ENCODE results near the gene GRPEL2.

Gene GRPEL2, protein sequence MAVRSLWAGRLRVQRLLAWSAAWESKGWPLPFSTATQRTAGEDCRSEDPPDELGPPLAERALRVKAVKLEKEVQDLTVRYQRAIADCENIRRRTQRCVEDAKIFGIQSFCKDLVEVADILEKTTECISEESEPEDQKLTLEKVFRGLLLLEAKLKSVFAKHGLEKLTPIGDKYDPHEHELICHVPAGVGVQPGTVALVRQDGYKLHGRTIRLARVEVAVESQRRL

DNA sequence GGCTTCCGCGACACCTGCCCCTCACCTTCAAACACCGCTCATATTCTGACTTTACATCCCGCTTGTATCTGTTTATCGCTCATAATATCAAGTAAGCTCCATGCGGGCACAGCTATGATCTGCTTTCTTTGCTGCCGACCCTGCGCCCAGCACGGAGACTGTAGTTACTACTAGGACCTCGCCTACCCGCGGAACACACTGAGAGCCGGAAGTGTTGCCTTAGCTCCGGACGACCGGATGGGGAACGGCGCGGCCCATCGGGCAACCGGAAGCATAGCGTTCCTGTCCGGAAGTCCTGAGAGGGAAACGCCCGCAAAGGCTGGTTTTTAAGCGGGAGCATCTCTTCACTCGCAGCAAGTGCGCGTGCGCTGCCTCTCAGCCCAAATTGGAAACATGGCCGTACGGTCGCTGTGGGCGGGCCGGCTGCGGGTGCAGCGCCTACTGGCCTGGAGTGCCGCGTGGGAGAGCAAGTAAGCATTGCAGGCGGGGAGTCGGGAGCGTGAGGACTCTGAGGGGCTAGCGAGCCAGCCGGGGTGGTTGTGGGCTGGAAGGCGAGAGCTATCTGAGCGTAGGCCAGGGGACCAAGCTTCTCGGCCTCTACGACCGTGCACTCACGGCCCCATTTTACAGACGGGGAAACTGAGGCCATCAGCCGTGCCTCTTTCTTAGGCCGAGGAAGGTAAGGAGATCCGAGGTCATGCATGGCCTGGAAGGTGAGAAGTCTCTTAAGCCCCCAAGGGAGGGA is at the start of gene GRPEL2:
GRPEL2 (plus strand) TSS at position 353 of the 745 bp plus-strand sequence; CDS start at position 394, 41 bp downstream.
- DNase-seq (ENCODE audit: low read depth in 2 of 2): peak; percentile 68 to 77

DNA sequence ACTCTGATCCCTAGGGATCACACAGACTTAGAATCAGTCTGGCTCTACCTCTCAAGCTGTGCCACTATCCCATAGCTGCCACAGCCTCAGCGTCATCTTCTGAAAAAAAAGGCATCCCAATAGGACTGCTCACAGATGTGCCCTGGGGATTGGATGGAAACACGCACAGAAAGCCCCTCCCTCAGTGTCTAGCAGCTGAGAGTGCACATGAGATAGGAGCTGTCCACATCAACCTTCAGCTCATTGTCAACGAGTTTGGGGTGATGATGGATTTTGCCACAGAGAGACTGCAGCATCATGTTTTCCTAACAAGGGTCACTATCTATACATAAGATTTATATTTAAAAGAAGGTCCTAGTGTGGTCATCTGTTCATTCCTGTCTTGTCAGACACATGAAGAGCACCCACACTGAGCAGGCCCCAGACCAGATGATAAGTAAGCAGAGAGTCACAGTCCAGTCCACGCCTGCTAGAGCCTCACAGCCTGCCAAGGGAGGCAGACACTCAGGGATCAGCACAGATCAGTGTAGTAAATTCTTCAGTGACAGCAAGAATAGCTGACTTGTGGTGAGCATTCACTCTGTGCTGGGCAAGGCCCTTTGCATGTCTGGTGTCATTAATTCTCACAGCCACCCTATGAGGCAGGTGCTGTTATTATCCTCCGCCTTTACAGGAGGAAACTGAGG is 47.8 kb upstream of the GRPEL2 start:
- no peak for DNase-seq (ENCODE audit: low read depth in 2 of 2)

DNA sequence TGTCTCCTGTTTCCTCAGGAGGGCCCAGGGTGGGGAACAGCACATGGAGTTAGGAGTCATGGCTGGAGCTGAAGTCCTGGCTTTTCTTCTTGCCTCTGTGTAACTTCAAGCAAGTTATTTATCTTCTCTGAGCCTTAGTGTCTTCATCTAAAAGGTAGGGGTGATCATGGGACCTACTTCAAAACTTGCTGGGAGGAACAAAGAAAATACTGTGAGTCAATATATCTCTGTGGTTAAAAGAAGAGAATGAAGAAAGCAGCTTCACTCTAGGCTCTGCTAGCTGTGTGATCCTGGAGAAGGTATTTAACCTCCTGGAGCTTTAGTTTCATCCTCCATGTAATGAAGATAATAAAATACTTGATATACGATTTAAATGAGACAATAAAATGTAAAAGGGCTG is 47.1 kb upstream of the GRPEL2 start:
- DNase-seq (ENCODE audit: low read depth in 2 of 2): no peak

DNA sequence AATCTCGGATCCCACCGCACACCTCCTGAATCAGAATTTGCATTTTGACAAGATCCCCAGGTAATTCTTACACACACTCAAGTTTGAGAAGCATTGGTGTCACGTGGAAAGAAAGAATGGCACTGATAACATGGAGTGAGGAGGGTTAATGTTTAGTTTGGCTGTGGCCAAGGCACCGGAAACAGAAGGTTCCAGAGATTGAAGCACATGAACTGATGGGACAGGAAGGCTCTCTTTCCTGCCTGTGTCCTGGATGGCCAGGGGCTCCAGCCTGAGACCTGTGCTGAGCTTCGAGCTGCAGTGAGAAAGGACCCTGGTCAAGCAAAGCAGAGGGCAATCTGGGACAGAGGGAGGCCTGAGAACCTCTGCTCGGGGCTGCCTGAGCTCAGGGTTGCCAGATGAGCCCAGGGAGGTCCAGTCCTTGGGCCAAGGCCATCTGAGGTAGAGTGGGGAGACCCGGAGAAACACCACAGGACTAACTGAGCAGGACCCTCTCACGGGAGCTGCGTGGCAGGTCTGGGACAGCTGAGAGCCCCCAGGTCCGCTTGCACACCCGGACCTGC is 46.4 kb upstream of the GRPEL2 start:
- DNase-seq (ENCODE audit: low read depth in 2 of 2): no peak

DNA sequence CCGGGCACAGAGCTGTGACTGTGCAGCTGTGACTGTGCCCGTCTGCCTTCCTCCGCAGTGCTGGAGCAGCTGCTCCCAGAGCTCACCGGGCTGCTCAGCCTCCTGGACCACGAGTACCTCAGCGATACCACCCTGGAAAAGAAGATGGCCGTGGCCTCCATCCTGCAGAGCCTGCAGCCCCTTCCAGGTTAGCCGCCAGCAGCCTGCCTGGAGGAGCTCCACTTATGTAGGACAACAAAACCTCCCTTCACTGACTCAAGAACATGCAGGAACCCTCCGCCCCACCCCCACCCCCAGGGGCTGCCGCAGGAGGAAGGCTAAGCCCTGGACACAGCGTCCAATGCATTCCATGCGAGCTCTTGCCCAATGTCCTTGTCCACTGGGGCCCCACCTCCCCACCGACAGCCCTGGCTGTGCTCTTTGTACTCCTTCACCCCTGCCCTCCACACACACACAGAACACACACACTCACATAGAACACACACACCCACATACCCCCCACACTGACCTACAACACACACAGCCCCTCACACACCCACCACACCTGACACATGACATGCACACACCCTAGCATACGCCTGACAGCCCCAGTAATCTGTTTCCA is 45.7 kb upstream of the GRPEL2 start:
- no peak for DNase-seq (ENCODE audit: low read depth in 2 of 2)

DNA sequence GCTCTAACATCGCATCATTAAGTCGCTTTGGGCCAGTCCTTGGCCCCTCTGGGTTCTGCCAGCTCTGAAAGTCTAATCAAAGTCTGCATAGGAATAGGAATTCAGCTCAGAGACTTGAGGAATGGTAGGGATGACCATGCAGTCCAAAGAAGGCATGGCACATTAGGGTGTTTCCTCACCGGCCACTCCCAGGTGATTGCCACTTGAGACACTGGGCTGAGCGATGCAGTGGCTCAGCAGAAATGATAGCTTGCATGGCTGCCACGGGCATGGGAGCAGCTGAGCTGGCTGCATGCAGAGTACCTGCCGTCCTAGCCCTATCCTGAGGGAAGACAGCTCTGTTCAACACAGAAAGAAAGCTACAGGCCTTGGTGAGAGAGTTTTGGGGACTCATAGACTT is 44.9 kb upstream of the GRPEL2 start:
- no peak for DNase-seq (ENCODE audit: low read depth in 2 of 2)

DNA sequence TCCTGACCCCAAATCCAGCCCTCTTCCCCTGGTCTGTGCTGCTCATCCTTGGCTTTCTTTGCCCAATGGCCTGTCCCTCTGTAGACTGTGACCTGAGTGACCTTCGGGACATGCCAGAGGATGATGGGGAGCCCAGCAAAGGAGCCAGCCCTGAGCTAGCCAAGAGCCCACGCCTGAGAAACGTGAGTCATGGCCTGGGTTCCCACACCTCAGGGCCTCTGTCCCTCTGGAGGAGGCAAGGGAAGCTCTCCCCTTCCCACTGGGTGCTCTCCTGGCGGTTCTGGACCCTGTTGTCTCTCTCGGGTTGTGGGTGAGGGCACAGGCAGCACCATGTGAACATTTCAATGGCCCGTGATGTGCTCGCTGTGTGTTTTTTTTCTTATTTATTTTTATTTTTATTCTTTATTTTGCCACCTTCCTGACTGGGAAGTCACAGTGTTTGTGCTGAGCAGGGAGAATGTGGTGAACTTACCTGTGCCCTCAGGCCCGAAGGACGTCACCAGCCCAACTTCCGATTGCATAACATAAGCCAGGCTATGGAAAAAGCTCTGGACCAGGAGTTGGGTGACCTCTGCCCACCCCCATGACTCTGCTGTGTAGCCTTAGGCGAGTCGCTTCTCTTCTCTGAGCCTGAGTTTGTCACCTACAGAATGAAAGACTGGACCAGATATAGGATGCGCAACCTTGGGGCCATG is 44.1 kb upstream of the GRPEL2 start:
- DNase-seq (ENCODE audit: low read depth in 2 of 2): no peak

DNA sequence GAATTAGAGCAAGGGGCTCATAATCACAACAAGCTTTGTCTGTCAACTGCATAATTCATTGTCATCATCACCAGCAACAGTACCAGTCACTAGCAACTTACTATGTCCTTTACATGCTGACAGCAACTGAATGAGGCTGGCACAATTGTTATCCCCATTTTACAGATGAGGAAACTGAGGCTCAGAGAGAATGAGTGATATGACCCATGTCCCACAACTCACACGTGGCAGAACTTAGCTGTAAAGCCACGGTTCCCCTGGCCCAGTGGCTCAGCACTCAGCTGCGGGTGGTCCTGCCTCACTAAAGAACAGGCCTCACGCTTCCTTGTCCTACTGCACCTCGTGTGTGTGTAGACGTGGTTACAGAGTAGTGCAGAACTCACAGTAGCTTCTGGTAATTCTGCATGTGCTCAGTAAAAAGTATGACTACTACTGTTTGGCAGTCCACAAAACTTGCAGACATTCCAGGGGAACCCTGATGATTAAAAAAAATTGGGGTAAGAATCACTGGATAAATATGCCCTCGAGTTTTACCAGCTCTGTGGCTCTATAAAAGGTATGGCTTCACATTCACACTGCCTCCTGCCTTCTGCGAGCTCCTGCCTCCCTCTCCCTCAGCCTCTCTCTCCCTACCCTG is 43.4 kb upstream of the GRPEL2 start:
- no peak for DNase-seq (ENCODE audit: low read depth in 2 of 2)

DNA sequence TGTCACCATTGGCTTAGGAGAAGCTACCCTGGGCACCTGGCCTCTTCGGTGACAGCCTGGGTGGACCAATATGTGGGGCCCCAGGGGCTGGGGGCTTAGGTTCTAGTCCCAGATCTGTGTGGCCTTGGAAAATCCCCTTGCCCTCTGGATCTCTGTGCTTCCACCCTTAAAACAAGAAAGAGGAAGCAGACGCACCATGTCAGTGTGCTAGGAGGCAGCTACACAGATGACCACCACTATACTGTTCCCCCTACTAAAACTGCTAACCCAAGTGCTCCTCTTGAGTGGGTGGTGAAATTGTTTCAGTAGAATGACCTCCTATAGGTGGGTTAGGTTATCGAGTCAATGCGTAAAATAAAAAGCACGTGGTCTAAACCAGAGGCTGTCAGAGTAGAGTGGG is 42.7 kb upstream of the GRPEL2 start:
- no peak for DNase-seq (ENCODE audit: low read depth in 2 of 2)

DNA sequence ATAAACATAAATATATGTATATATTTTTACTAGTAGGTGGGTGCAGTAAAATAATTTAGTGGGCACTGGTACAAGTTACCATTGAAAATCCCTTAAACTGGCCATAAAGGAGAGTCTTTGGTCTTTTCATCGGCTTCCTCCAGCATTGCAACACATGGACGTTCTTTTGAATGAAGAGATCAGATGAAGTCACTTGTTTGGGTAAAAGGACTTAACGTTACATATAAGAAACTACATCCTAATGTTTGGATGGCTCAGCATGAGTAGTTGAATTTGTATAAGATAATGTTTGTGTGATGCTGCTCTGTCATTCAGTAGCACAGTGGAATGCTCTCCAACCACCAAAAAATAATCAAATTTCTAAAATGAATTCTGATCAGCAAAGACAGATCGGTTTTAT is 42.1 kb upstream of the GRPEL2 start:
- no peak for DNase-seq (ENCODE audit: low read depth in 2 of 2)

DNA sequence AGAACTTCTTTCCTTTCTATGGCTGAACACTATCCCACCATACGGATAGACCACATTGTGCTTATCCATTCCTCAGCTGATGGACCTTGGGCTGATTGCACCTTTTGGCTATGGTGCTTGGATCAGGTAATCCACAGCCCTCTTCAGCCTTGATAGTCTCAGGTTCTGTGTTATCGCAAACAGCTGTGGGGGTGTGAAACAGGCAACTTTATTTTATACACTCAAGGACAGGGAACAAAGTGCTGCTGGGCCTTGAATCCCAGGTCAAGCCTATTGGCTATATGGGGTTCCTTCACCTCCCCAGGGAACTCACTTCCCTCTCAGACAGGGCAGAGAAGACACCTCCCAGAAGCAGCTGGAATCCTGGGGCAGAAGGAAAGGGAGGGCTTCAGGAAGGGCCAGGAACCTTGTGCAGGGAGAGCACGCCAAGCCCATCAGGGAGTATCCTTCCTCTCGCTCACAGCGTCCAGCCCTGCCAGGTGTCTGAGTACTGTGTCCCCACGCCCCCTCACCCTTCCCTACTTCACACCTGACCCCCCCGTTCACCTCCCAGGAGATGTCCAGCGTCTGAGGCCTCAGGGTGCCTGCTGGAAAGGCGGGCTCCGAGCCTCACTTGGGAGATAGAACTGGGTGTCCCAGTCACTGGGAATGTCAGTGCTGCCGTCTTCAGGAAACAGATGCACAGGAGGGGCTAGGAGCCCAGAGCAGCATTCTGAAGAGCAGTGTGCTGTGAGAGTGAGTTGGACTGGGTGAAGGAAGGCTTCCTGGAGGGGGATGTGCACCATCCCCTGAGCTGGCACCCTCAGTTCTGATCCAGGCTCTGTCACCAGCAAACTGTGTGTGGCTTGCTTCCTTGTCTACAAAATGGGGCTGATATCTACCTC is 40.9 kb upstream of the GRPEL2 start:
- DNase-seq (ENCODE audit: low read depth in 2 of 2): no peak

DNA sequence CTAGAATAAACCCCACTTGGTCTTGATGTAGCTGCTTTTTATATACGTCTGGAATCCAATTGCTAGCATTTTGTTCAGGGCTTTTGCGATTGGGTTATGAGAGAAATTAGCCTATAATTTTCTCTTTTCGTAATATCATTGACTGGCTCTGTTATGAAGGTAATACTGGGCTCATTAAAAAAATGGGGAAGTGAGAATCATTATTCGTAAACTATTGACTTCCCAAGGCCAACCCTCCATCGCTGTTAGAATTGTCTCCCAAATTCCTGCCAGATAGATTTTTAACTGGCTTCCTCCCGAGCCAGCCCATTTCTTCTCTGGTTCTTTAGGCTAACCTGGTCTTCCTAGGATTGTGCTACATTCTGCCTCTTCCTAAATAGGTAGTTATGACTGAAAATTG is 35.9 kb upstream of the GRPEL2 start:
- DNase-seq (ENCODE audit: low read depth in 2 of 2): no peak

DNA sequence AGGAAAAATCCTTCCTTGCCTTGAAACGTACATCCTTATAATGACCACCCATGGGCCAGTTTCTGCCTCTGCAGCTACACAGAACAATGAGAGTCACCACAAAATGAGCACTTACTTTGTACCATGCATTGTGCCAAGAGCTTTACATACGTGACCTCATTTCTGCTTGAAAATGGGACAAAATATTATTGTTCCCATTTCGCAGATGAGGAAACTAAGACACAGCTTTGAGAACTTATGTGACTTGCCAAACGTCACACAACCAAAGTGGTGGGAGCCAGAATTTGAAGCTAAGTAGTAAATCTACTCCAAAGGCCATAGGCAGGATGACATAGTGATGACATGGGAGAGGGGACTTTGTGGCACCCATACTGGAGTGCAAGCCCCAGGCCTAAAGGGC is 34.8 kb upstream of the GRPEL2 start:
- no peak for DNase-seq (ENCODE audit: low read depth in 2 of 2)

DNA sequence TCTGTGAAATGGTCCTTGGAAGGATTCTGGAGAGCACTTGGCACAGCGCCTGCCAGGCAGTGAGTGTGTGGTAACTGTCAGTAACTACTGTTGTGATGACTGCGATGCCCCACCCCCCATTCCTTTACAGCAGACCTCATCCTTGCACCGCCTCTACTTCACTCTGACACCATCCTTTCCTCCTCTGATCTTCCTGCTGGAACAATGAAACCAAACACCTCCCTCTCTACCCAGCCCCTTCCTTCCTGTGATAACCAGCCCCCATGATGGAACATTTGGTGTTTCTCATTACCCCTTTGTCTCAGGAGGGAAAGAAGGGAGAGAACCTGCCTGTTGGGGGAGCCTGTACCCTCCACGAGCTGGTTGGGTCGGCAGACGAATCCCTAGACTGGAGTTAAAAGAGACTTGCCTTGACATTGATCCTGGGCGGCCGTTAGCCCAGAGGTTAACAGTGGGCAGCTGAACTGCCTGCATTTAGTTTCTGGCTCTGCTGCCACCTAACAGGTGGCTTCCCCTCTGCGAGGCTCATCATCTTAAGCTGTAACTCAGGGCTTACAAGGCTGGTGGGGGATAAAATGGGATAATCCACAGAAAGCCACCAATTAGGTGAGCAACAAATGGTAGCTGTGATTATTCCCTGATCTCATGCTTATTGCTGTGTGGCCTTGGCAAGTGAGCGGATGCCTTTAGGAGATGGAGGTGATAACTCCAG is 34.2 kb upstream of the GRPEL2 start:
- DNase-seq (ENCODE audit: low read depth in 2 of 2): no peak

DNA sequence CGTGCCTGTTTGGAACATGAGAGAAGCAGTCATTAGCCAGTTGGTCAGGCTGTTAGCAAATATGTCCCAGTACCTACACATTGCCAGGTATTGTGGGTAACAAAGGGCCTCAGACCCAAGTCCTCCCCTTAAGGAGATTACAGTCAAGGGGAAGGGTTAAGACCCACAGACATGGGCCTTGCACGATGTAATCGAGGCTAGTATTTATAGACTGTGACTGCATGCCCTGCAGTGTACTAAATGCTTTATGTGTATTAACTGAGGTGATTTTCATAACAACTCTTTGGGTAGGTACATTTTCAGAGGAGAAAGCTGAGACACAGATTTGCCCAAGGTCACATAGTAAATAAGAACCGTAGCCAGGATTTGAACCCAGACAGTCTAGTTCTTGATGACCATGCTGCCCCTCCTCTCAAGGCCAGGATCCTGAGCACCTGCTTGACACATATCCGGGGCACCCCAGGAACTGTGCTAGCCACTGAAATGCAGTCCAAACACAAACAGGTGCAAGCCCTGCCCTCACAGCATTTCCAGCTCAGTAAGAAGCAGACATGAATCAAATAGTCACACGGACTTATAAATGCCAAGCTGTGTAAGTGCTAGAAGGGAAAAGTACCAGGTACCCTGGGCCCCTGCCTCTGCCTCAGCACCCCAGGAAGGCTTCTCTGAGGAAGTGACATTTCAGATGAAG is 32.0 kb upstream of the GRPEL2 start:
- DNase-seq (ENCODE audit: low read depth in 2 of 2): no peak

DNA sequence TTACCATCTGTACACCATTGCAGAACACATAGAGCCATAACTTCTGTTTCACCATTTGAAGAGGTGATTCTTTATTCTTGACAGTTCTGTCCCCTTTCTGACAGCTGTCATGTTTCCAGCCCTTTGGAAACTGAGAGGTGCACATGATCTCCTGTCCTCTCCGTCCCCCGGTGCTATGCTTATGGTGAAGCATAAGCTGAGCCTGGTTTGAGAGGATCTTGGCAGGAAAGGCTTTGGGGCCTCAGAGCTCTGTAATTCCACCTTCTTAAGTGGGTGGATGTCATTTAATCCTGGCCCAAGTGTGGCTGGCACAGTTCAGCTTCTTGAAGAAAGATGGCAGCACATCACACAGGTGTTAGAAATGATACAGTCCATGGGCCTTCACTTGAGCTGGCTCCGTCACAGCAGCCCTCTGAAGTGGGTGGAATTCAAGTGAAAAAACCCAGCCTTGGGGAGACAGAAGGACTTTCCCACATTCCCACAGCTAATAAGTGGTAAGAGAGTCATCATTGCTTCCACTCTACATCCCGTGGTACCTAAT is 30.7 kb upstream of the GRPEL2 start:
- no peak for DNase-seq (ENCODE audit: low read depth in 2 of 2)

DNA sequence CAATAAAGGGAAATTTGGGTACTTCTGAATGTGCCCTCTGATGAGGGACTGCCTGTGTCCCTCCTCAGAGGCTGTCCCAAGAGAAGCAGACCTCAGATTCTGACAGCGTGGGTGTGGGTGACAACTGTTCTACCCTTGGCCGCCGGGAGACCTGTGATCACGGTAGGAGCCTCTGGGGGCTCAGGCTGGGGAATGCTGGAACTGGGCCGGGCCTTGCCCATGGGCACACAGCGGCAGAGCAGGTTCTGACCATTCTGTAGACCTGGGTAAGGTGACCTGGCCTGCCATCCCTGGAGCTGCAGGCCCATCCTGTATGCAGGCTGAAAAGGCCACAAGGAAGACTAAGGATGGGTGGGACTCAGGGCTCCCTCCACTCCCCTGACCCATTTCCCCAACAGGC is 29.5 kb upstream of the GRPEL2 start:
- DNase-seq (ENCODE audit: low read depth in 2 of 2): no peak

DNA sequence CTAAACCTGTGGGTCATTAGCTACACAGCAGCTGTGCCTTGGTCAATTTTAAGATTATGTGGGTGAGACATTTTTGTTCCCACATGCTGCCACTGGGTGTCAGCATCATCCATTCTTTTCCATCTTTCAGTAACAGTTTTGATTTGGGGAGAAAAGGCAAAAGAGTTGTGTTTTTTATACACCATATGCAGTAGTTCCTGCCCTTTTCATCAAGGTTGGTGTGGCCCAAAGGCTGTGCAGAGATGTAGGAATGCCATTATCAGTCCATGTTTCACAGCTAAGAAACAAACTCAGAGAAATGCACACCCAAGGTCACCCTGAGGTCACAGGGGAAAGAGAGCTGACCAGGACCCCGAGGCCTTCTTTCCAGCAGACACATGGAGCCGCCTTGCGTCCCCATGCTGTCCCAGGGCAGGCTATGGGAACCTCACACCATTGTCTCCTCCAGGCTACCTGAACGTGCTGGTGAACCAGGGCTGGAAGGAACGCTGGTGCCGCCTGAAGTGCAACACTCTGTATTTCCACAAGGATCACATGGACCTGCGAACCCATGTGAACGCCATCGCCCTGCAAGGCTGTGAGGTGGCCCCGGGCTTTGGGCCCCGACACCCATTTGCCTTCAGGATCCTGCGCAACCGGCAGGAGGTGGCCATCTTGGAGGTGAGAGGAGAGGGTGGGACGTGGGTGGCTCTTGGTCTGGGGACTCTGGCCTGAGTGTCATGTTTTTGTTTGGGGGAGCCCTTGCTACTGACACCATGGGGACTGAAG is 27.8 kb upstream of the GRPEL2 start:
- DNase-seq (ENCODE audit: low read depth in 2 of 2): no peak
